Liver (tissue), 9 donors: ENCODE results near the gene PTPN4. TPM values are rescaled to one million over a fixed set of nuclear protein-coding genes. Genes with fewer than 3 reads are reported as not detected.

Experiments
- DNase-seq: peaks from one replicate; pipeline ENCODE4 v3.0.0-alpha.2; 2017; ENCODE audit warnings: low spot score
- H3K27ac ChIP-seq, 2 donors: one replicate each; pipeline ENCODE4 v1.7.0; 2013; ENCODE audit warnings: inconsistent platforms in 2 of 2, low read length in 2 of 2, control low read depth in 1 of 2, low read depth in 1 of 2, mild to moderate bottlenecking in 1 of 2
- H3K27me3 ChIP-seq, 4 donors: one replicate each; pipeline versions ENCODE4 v1.6.1 to v1.7.0; 2013; ENCODE audit warnings: low read length in 3 of 4, inconsistent platforms in 1 of 4, mild to moderate bottlenecking in 1 of 4, moderate library complexity in 1 of 4; ENCODE audit not compliant: control insufficient read depth in 4 of 4, insufficient read depth in 4 of 4
- H3K36me3 ChIP-seq, 4 donors: one replicate each; pipeline versions ENCODE4 v1.6.1 to v1.7.0; 2013; ENCODE audit warnings: low read length in 3 of 4, mild to moderate bottlenecking in 3 of 4, low read depth in 1 of 4, moderate library complexity in 1 of 4; ENCODE audit not compliant: control insufficient read depth in 4 of 4, insufficient read depth in 3 of 4
- H3K4me1 ChIP-seq, 4 donors: one replicate each; pipeline versions ENCODE4 v1.6.1 to v1.7.0; 2013; ENCODE audit warnings: low read length in 3 of 4, mild to moderate bottlenecking in 3 of 4, moderate library complexity in 1 of 4; ENCODE audit not compliant: control insufficient read depth in 4 of 4, insufficient read depth in 4 of 4
- H3K4me3 ChIP-seq, 3 donors: one replicate each; pipeline versions ENCODE4 v1.6.1 to v1.7.0; 2013; ENCODE audit warnings: low read length in 3 of 3, control low read depth in 1 of 3, low read depth in 1 of 3, mild to moderate bottlenecking in 1 of 3
- H3K9ac ChIP-seq, 2 donors: one replicate each; pipeline ENCODE4 v1.7.0; 2013; ENCODE audit warnings: low read length in 2 of 2, mild to moderate bottlenecking in 2 of 2, moderate library complexity in 2 of 2, control low read depth in 1 of 2, low read depth in 1 of 2
- H3K9me3 ChIP-seq, 4 donors: one replicate each; pipeline versions ENCODE4 v1.6.1 to v1.7.0; 2013; ENCODE audit warnings: low read length in 3 of 4; ENCODE audit not compliant: control insufficient read depth in 4 of 4
- CTCF ChIP-seq: fragments of 150-350 bp; IDR thresholded peaks from 2 replicates; pipeline ENCODE4 v1.5.1; 2017; ENCODE audit warnings: improper control_type of control experiment, low read depth, low read length; ENCODE audit not compliant: missing input control
- HNF4A ChIP-seq, 2 donors: conservative IDR thresholded peaks; 2 replicates each; pipeline ENCODE4 v1.6.1; 2016; ENCODE audit warnings: antibody characterized with exemption in 2 of 2, mild to moderate bottlenecking in 2 of 2
- RAD21 ChIP-seq, 2 donors: IDR thresholded peaks; 2 replicates each; pipeline ENCODE4 v1.6.1; 2016; ENCODE audit warnings: antibody characterized with exemption in 2 of 2, mild to moderate bottlenecking in 2 of 2
- RXRA ChIP-seq, 2 donors: IDR thresholded peaks; 2 replicates each; pipeline ENCODE4 v1.6.1; 2017 to 2018; ENCODE audit warnings: antibody characterized with exemption in 2 of 2, mild to moderate bottlenecking in 1 of 2
- TAF1 ChIP-seq: conservative IDR thresholded peaks from 2 replicates; pipeline ENCODE4 v1.6.1; 2016; ENCODE audit warnings: antibody characterized with exemption, mild to moderate bottlenecking
- YY1 ChIP-seq: IDR thresholded peaks from 2 replicates; pipeline ENCODE4 v1.6.1; 2016; ENCODE audit warnings: antibody characterized with exemption, mild to moderate bottlenecking
- WGBS: extraction: QIAGEN DNeasy Blood & Tissue Kit; methylation state at CpG from one replicate; pipeline ENCODE4 v1.1.7; 2013; 5-methylcytosine and 5-hydroxymethylcytosine counted together
- polyA plus RNA-seq, 2 donors: library from polyadenylated mRNA; stranded (reverse) in 1 of 2; unstranded in 1 of 2; fragments of 200-250 nt in 1 of 2; fragments of >200 nt in 1 of 2; fragmentation: Nextera tagmentation in 1 of 2; extraction: Ambion mirVana in 1 of 2; gene quantifications; one replicate each; pipeline versions ENCODE4 v1.2.1 to v1.2.3, GENCODE V29; 2013 to 2015
- total RNA-seq, 2 donors: library from RNA; depleted of rRNA; stranded (reverse); fragments of >200 nt; gene quantifications; one replicate each; pipeline ENCODE4 v1.2.3, GENCODE V29; 2014
- TF ChIP-seq, protein P1 (sequence below): IDR thresholded peaks from 2 replicates; pipeline ENCODE4 v1.6.1; 2016; ENCODE audit warnings: antibody characterized with exemption, mild to moderate bottlenecking
- donor health status: healthy.
- donor health status: healthy.
- donor health status: healthy.
- donor health status: healthy.
- donor health status: healthy.

PTPN4 gene
- total and polyA plus RNA-seq, 4 donors, result 4.2 to 34.6 (median 9.5) TPM

- Histone ChIP-seq H3K9ac (no peak overlapping the region), H3K27me3 (no peaks in the 10 kb centered on the region), H3K27ac (no peak overlapping the region), H3K36me3 (no peaks in the 10 kb centered on the region), H3K4me1 (peaks cover 0 to 4% (median 2%) of the 10 kb centered on the region in 4 donors), H3K9me3 (no peaks in the 10 kb centered on the region), H3K4me3 (no peak overlapping the region)
- TF ChIP-seq TAF1 (no peak), RAD21 (IDR thresholded peaks at IDR 0.05) (no peak), HNF4A (conservative IDR thresholded peaks at IDR 0.05) (no peak), RXRA (IDR thresholded peaks at IDR 0.05) (no peak), CTCF (no peak)
- no peak for DNase-seq
- WGBS, result 83% methylated on average over 4 of the region's 4 CpGs
These were observed 99.8 kb downstream of the PTPN4 start for GRCh38 chr2:119859528-119859927.

DNA sequence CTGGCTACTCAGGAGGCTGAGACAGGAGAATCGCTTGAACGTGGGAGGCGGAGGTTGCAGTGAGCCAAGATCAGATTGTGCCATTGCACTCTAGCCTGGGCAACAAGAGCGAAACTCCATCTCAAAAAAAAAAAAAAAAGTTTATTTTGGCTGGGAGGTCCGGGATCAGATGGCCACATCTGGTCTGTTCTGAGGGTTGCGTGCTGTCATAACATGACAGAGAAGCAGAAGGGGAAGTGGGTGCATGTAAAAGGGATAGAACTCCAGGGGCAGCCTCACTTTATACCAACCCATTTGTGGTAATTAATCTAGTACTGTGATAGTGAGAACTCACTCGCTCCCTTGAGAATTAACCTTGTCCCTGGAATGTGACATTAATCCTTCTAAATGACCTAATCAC is 101.2 kb downstream of the PTPN4 start:
- no peak overlapping the region for H3K27ac ChIP-seq
- no peak for DNase-seq
- H3K4me1 ChIP-seq, result peaks cover 0 to 4% (median 2%) of the 10 kb centered on the region in 4 donors
- H3K36me3 ChIP-seq, result no peaks in the 10 kb centered on the region
- H3K4me3 ChIP-seq, result no peak overlapping the region
- WGBS, result 41% methylated on average over 7 of the region's 7 CpGs
- no peaks in the 10 kb centered on the region for H3K27me3 ChIP-seq
- no peak overlapping the region for H3K9ac ChIP-seq
- H3K9me3 ChIP-seq, result no peaks in the 10 kb centered on the region
- peak in 1 of 2 donors; percentile 21 for TF ChIP-seq RXRA (IDR thresholded peaks at IDR 0.05)
- peak in 1 of 2 donors; percentile 23 for TF ChIP-seq HNF4A (conservative IDR thresholded peaks at IDR 0.05)
- TF ChIP-seq YY1, result no peak

DNA sequence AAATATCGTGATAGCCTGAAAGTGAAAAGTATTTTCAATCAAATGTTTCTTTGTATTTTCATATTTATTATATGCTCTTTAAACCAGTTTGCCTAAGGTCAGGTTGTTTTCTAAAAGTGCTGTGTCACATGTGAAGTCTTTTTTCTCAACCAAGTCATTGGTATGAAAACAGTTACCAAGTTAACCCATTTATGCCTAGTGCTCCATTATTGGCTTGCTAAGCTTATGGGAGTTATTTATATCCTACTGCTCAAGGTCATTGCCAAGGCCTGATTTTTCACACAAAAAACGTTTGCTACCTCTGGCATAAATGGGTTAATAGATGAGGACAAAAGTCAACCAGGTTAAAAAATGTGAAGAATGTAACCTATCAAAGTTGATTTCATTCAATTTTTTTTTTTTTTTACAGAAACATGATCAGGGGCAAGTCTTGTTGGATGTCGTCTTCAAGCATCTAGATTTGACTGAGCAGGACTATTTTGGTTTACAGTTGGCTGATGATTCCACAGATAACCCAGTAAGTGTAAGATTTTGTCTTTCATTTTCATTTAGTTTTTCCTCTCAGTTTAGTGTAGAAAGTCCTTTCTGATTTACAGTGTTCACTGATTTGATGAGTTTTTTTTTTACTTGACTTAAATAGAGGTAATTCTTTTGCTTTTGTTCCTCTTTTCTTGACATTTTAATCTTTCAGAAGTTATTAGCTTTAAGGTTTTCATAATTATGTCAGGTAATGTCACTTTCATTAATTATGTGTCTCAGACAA is 102.6 kb downstream of the PTPN4 start:
- Histone ChIP-seq H3K9ac (no peak overlapping the region), H3K4me1 (peaks cover 0 to 4% (median 2%) of the 10 kb centered on the region in 4 donors), H3K4me3 (no peak overlapping the region), H3K36me3 (no peaks in the 10 kb centered on the region), H3K9me3 (no peaks in the 10 kb centered on the region), H3K27ac (no peak overlapping the region), H3K27me3 (no peaks in the 10 kb centered on the region)
- TF ChIP-seq, protein P1, sequence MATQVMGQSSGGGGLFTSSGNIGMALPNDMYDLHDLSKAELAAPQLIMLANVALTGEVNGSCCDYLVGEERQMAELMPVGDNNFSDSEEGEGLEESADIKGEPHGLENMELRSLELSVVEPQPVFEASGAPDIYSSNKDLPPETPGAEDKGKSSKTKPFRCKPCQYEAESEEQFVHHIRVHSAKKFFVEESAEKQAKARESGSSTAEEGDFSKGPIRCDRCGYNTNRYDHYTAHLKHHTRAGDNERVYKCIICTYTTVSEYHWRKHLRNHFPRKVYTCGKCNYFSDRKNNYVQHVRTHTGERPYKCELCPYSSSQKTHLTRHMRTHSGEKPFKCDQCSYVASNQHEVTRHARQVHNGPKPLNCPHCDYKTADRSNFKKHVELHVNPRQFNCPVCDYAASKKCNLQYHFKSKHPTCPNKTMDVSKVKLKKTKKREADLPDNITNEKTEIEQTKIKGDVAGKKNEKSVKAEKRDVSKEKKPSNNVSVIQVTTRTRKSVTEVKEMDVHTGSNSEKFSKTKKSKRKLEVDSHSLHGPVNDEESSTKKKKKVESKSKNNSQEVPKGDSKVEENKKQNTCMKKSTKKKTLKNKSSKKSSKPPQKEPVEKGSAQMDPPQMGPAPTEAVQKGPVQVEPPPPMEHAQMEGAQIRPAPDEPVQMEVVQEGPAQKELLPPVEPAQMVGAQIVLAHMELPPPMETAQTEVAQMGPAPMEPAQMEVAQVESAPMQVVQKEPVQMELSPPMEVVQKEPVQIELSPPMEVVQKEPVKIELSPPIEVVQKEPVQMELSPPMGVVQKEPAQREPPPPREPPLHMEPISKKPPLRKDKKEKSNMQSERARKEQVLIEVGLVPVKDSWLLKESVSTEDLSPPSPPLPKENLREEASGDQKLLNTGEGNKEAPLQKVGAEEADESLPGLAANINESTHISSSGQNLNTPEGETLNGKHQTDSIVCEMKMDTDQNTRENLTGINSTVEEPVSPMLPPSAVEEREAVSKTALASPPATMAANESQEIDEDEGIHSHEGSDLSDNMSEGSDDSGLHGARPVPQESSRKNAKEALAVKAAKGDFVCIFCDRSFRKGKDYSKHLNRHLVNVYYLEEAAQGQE, result no peak
- no peak for DNase-seq
- WGBS, result 51% methylated on average over 3 of the region's 3 CpGs
